SU-DHL-6 (cell line): ENCODE data around the gene SYT15.

Source experiments
- H2AFZ ChIP-seq: fragments of 200-600 bp; sonication (generic); 2 replicates; pipeline ENCODE4 v1.6.1; 2014; ENCODE audit warnings: low read depth, mild to moderate bottlenecking, moderate library complexity, mixed read lengths, antibody characterized with exemption, low read length; ENCODE audit not compliant: severe bottlenecking
- H3F3A ChIP-seq: fragments of 200-600 bp; shearing (Covaris generic); 2 replicates; pipeline ENCODE4 v1.6.0; 2016; ENCODE audit warnings: antibody characterized with exemption, mild to moderate bottlenecking; ENCODE audit not compliant: insufficient read depth
- H3K27ac ChIP-seq: fragments of 200-600 bp; sonication (generic); 2 replicates; pipeline ENCODE4 v1.5.1; 2016; ENCODE audit warnings: low read depth, mild to moderate bottlenecking, low read length, moderate library complexity, mixed read lengths
- H3K27me3 ChIP-seq: fragments of 200-600 bp; sonication (generic), shearing (Covaris generic); 2 replicates; pipeline ENCODE4 v1.6.0; 2014; ENCODE audit warnings: mild to moderate bottlenecking, low read length
- H3K36me3 ChIP-seq: fragments of 200-600 bp; sonication (generic); 2 replicates; pipeline ENCODE4 v1.6.1; 2014; ENCODE audit warnings: mild to moderate bottlenecking, low read length, mixed read lengths
- H3K4me2 ChIP-seq: fragments of 300-600, 200-600 bp; shearing (Covaris generic), sonication (generic); 2 replicates; pipeline ENCODE4 v1.6.0; 2014; ENCODE audit warnings: low read length, low read depth, mild to moderate bottlenecking; ENCODE audit not compliant: poor library complexity, severe bottlenecking
- H3K4me3 ChIP-seq: fragments of 200-600 bp; sonication (generic); 2 replicates; pipeline ENCODE4 v1.5.1; 2014; ENCODE audit warnings: antibody characterized with exemption, low read length, mild to moderate bottlenecking, mixed read lengths; ENCODE audit not compliant: insufficient read depth, poor library complexity, severe bottlenecking
- H3K79me2 ChIP-seq: fragments of 200-600 bp; sonication (generic); 2 replicates; pipeline ENCODE4 v1.6.1; 2014; ENCODE audit warnings: mild to moderate bottlenecking, low read length, moderate library complexity; ENCODE audit not compliant: insufficient read depth
- H3K9ac ChIP-seq: fragments of 200-600 bp; sonication (generic); 2 replicates; pipeline ENCODE4 v1.7.0; 2014; ENCODE audit warnings: mild to moderate bottlenecking, low read length
- H3K9me2 ChIP-seq: fragments of 200-600 bp; sonication (generic); replicated peaks from 2 replicates; pipeline ENCODE4 v1.6.1; 2014; ENCODE audit warnings: low read length; ENCODE audit not compliant: insufficient read depth
- H3K9me3 ChIP-seq: fragments of 200-600 bp; sonication (generic); 2 replicates; pipeline ENCODE4 v1.6.1; 2014; ENCODE audit warnings: low read length, mixed read lengths; ENCODE audit not compliant: insufficient read depth
- H4K20me1 ChIP-seq: fragments of 200-600 bp; sonication (generic); 2 replicates; pipeline ENCODE4 v1.6.1; 2014; ENCODE audit warnings: low read depth, mild to moderate bottlenecking, antibody characterized with exemption, low read length, moderate library complexity, mixed read lengths
- EZH2phosphoT487 ChIP-seq: fragments of 200-600 bp; sonication (generic), shearing (Covaris generic); conservative IDR thresholded peaks from 2 replicates; pipeline ENCODE4 v1.6.1; 2018; ENCODE audit warnings: mild to moderate bottlenecking, antibody characterized with exemption, low read length, moderate library complexity, mixed read lengths
- TF ChIP-seq, protein P1 (sequence below): fragments of 200-600 bp; sonication (generic); IDR thresholded peaks from one replicate; pipeline ENCODE4 v1.5.1; 2017; ENCODE audit warnings: antibody characterized with exemption, mild to moderate bottlenecking, low read length, moderate library complexity; ENCODE audit not compliant: insufficient read depth, poor library complexity, severe bottlenecking

The SYT15 gene

DNA sequence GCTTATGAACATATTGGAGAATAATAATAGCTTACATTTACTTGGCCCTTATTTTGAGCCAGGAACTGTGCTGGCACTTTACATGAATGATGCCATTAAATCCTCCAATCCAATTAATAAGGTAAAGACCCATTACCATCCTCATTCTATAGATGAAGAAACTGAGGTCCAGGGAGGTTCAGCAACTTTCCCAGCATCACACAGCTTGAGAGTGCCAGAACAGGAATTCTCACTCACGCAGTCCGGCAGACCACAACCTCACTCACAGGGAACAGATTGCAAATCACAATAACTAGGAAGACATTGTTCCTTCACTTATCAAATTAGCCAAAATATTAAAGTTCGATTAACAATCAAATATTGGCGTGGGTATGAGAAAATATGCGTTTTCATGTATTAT, 40.8 kb upstream of the SYT15 start:
- Histone ChIP-seq H3K9me3 (no peaks in the 10 kb centered on the region), H3K9me2 (no peaks in the 10 kb centered on the region), H3K79me2 (no peaks in the 10 kb centered on the region), H3K27ac (no peak overlapping the region), H3F3A (no peaks in the 10 kb centered on the region), H3K9ac (no peak overlapping the region), H4K20me1 (no peaks in the 10 kb centered on the region), H3K4me2 (no peak overlapping the region), H2AFZ (no peak overlapping the region), H3K27me3 (0 out of 2 replicates have a peak, but pooled peaks cover 3% of the 10 kb centered on the region), H3K4me3 (no peak overlapping the region), H3K36me3 (no peaks in the 10 kb centered on the region)
- TF ChIP-seq, protein P1, sequence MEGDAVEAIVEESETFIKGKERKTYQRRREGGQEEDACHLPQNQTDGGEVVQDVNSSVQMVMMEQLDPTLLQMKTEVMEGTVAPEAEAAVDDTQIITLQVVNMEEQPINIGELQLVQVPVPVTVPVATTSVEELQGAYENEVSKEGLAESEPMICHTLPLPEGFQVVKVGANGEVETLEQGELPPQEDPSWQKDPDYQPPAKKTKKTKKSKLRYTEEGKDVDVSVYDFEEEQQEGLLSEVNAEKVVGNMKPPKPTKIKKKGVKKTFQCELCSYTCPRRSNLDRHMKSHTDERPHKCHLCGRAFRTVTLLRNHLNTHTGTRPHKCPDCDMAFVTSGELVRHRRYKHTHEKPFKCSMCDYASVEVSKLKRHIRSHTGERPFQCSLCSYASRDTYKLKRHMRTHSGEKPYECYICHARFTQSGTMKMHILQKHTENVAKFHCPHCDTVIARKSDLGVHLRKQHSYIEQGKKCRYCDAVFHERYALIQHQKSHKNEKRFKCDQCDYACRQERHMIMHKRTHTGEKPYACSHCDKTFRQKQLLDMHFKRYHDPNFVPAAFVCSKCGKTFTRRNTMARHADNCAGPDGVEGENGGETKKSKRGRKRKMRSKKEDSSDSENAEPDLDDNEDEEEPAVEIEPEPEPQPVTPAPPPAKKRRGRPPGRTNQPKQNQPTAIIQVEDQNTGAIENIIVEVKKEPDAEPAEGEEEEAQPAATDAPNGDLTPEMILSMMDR = no peak
- no peak for TF ChIP-seq EZH2phosphoT487

DNA sequence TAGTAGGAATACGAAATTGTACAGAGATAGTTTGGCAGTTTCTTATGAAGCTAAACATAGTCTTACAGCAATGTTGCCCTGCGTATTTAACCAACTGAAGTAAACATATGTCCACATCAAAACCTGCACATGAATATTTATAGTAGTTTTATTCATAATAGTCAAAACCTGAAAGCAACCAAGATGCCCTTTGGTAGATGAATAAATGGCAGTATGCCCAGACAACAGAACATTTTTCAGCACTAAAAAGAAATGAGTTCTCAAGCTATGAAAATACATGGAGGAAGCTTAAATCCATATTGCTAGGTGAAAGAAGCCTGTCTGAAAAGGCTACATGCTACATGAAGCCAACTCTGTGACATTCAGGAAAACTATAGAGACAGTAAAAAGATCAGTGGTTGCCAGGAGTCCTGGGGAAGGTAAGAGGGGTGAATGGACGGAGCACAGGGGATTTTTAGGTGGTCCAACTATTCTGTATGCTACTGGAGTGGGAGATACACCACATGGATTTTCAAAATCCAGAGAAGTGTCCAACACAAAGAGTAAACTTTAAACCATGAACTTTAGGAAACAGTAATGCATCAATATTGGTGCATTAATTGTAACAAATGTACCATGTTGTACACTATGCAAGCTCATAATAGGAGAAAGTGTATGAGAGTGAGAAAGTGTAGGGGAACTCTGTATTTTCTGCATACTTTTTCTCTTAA, 40.1 kb upstream of the SYT15 start:
- H3K79me2 ChIP-seq = no peaks in the 10 kb centered on the region
- no peak overlapping the region for H3K27ac ChIP-seq
- H3K4me3 ChIP-seq = no peak overlapping the region
- H3K9me3 ChIP-seq = no peaks in the 10 kb centered on the region
- TF ChIP-seq, protein P1 = no peak
- no peak for TF ChIP-seq EZH2phosphoT487
- no peaks in the 10 kb centered on the region for H3K36me3 ChIP-seq
- no peak overlapping the region for H3K4me2 ChIP-seq
- no peaks in the 10 kb centered on the region for H3F3A ChIP-seq
- H2AFZ ChIP-seq = no peak overlapping the region
- no peaks in the 10 kb centered on the region for H4K20me1 ChIP-seq
- 0 out of 2 replicates have a peak, but pooled peaks cover 3% of the 10 kb centered on the region for H3K27me3 ChIP-seq
- H3K9ac ChIP-seq = no peak overlapping the region
- H3K9me2 ChIP-seq = no peaks in the 10 kb centered on the region

DNA sequence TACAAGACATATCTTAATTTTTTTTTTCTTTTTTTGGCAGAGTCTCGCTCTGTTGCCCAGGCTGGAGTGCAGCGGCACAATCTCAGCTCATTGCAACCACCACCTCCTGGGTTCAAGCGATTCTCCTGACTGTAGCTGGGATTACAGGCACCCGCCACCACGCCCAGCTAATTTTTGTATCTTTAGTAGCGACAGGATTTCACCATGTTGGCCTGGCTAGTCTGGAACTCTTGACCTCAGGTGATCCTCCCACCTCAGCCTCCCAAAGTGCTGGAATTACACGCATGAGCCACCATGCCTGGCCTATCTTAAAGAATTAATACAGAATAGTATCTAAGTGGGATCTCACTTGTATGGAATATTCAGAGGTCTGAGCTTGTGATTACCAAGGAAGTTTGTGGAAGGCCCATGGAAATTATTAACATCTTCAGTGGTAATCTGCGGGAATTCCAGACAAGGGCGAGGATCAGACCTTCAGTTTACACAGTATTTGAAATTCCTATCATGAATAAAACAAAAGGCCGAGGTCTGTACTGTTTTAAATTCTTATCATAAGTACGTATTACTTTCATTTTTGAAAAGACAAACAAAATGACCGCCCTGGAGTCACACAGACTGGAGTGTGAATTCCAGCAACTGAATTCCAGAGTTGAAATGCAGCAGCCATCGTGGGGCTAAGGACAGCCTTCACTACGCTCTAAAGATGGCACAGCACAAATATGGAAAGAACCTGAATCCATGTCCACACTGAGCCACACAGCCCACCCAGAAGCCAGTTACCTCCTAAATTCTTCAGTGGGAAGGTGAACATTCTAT, 39.1 kb upstream of the SYT15 start:
- Histone ChIP-seq H3K27me3 (0 out of 2 replicates have a peak, but pooled peaks cover 3% of the 10 kb centered on the region), H3K79me2 (no peaks in the 10 kb centered on the region), H3F3A (no peaks in the 10 kb centered on the region), H3K27ac (no peak overlapping the region), H3K4me2 (no peak overlapping the region), H3K4me3 (no peak overlapping the region), H3K9ac (no peak overlapping the region), H3K9me3 (no peaks in the 10 kb centered on the region), H3K36me3 (no peaks in the 10 kb centered on the region), H4K20me1 (no peaks in the 10 kb centered on the region), H2AFZ (no peak overlapping the region), H3K9me2 (no peaks in the 10 kb centered on the region)
- no peak for TF ChIP-seq EZH2phosphoT487
- TF ChIP-seq, protein P1 = no peak
